ENCODE measurements around the gene CYTH1.

Gene CYTH1

DNA sequence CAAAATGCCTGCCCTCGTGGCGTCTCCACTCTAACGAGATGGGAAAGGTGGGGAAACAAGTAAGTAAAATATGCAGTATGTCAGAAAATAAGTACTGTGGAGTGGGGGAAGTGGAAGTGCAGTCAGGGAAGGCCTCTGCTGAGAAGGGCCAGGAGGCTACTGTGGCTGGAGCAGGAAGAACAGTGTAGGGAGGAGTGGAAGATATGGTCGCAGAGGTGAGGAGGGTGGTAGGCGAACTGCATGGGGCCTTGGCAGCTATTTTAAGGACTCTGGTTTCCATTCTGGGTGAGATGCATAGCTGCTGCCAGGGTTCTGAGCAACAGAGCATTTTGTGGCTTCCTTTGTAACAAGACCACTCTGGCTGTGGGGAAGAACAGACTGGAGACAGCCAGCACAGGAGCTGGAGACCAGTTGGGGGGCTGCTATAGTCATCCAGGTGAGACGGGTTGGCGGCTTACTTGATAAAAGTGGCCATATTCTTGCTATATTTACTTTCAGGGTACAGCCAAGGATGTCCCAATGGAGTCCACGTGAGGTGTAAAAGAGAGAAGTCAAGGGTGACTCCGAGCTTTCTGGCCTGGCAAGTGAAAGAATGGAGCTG, 42.6 kb downstream of the CYTH1 start:
- ATAC-seq (ENCODE audit: insufficient read depth, low read depth) (no peak), DNase-seq (no peak)
- Histone ChIP-seq H3K27ac (ENCODE audit: low read length) (no peak overlapping the region), H3K79me2 (ENCODE audit: insufficient read depth, low read length) (peaks cover 27% of the 10 kb centered on the region), H3K4me1 (ENCODE audit: insufficient read depth, low read length) (peaks cover 8% of the 10 kb centered on the region; the same call in 1 of the 2 replicates), H3K9ac (ENCODE audit: low read depth, low read length) (no peak overlapping the region), H3K9me3 (ENCODE audit: insufficient read depth, low read length, severe bottlenecking) (no peaks in the 10 kb centered on the region), H4K20me1 (ENCODE audit: insufficient read depth, low read length) (peaks cover 57% of the 10 kb centered on the region; the same call in 1 of the 2 replicates), H3K4me3 (ENCODE audit: low read depth in 1 of 2, low read length in 2 of 2) (no peak overlapping the region), H2AFZ (ENCODE audit: low read depth, low read length) (no peak overlapping the region), H3K36me3 (ENCODE audit: insufficient read depth, low read length) (no peaks in the 10 kb centered on the region), H3K27me3 (ENCODE audit: insufficient read depth, low read length, poor library complexity) (no peaks in the 10 kb centered on the region), H3K4me2 (ENCODE audit: insufficient read depth, low read length) (no peak overlapping the region)
- no peak for TF ChIP-seq EZH2 (IDR thresholded peaks at IDR 0.05; ENCODE audit: borderline replicate concordance, low read depth, low read length, severe bottlenecking)
- TF ChIP-seq, protein P1, sequence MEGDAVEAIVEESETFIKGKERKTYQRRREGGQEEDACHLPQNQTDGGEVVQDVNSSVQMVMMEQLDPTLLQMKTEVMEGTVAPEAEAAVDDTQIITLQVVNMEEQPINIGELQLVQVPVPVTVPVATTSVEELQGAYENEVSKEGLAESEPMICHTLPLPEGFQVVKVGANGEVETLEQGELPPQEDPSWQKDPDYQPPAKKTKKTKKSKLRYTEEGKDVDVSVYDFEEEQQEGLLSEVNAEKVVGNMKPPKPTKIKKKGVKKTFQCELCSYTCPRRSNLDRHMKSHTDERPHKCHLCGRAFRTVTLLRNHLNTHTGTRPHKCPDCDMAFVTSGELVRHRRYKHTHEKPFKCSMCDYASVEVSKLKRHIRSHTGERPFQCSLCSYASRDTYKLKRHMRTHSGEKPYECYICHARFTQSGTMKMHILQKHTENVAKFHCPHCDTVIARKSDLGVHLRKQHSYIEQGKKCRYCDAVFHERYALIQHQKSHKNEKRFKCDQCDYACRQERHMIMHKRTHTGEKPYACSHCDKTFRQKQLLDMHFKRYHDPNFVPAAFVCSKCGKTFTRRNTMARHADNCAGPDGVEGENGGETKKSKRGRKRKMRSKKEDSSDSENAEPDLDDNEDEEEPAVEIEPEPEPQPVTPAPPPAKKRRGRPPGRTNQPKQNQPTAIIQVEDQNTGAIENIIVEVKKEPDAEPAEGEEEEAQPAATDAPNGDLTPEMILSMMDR (IDR thresholded peaks at IDR 0.05; ENCODE audit: borderline replicate concordance, extremely low read depth, low read length, poor library complexity, severe bottlenecking) = no peak

DNA sequence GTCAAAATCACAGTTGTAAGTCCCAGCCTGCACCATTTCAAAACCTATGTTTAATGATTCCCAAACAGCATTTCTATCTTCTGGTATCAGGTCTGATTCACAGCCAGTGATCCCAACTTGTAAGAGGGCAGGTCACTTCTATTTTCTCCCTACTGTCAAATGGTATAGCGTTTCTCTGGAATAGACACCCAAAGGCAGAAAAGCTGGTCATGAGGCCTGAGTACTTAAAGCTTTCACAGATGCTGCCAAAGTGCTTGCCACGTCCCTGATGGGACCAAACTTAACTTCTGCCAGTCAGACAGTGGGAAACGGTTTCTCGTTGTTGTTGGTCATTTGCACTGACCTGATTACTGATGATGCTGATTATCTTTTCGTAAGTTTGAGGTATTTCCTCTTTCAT, 43.4 kb downstream of the CYTH1 start:
- no peak overlapping the region for H3K9ac ChIP-seq (ENCODE audit: low read depth, low read length)
- H3K79me2 ChIP-seq (ENCODE audit: insufficient read depth, low read length) = peaks cover 22% of the 10 kb centered on the region
- no peaks in the 10 kb centered on the region for H3K27me3 ChIP-seq (ENCODE audit: insufficient read depth, low read length, poor library complexity)
- no peaks in the 10 kb centered on the region for H3K36me3 ChIP-seq (ENCODE audit: insufficient read depth, low read length)
- H3K4me3 ChIP-seq (ENCODE audit: low read depth in 1 of 2, low read length in 2 of 2) = no peak overlapping the region
- no peaks in the 10 kb centered on the region for H3K9me3 ChIP-seq (ENCODE audit: insufficient read depth, low read length, severe bottlenecking)
- ATAC-seq (ENCODE audit: insufficient read depth, low read depth) = no peak
- no peak overlapping the region for H2AFZ ChIP-seq (ENCODE audit: low read depth, low read length)
- peaks cover 55% of the 10 kb centered on the region for H4K20me1 ChIP-seq (ENCODE audit: insufficient read depth, low read length)
- DNase-seq = no peak
- TF ChIP-seq, protein P1 (IDR thresholded peaks at IDR 0.05; ENCODE audit: borderline replicate concordance, extremely low read depth, low read length, poor library complexity, severe bottlenecking) = no peak
- TF ChIP-seq EZH2 (IDR thresholded peaks at IDR 0.05; ENCODE audit: borderline replicate concordance, low read depth, low read length, severe bottlenecking) = no peak
- peaks cover 8% of the 10 kb centered on the region; the same call in 1 of the 2 replicates for H3K4me1 ChIP-seq (ENCODE audit: insufficient read depth, low read length)
- H3K27ac ChIP-seq (ENCODE audit: low read length) = no peak overlapping the region
- no peak overlapping the region for H3K4me2 ChIP-seq (ENCODE audit: insufficient read depth, low read length)

DNA sequence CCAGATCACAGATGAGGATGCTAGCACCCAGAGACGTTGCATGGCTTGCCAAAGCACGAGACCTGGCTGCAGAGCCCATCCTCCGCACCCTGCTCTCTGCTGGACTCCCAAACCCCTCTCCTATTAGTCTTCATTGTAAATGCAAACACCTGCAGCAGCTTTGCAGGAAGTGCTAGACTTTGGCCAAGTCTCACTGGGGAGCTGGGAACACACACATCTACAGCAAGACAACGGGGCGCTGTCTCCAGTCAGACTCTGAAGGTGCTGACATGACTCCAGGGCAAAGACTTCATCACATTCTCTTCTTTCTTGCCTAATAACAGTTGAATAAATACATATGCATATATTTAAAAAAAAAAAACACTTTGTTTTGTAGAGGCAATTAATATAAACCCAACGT, 43.8 kb downstream of the CYTH1 start:
- DNase-seq (no peak), ATAC-seq (ENCODE audit: insufficient read depth, low read depth) (no peak)
- no peak for TF ChIP-seq EZH2 (IDR thresholded peaks at IDR 0.05; ENCODE audit: borderline replicate concordance, low read depth, low read length, severe bottlenecking)
- TF ChIP-seq, protein P1 (IDR thresholded peaks at IDR 0.05; ENCODE audit: borderline replicate concordance, extremely low read depth, low read length, poor library complexity, severe bottlenecking) = no peak
- Histone ChIP-seq H3K4me1 (ENCODE audit: insufficient read depth, low read length) (peaks cover 8% of the 10 kb centered on the region; the same call in 1 of the 2 replicates), H3K27ac (ENCODE audit: low read length) (no peak overlapping the region), H3K4me2 (ENCODE audit: insufficient read depth, low read length) (no peak overlapping the region), H2AFZ (ENCODE audit: low read depth, low read length) (no peak overlapping the region), H3K4me3 (ENCODE audit: low read depth in 1 of 2, low read length in 2 of 2) (no peak overlapping the region), H3K9ac (ENCODE audit: low read depth, low read length) (no peak overlapping the region), H3K27me3 (ENCODE audit: insufficient read depth, low read length, poor library complexity) (no peaks in the 10 kb centered on the region), H3K79me2 (ENCODE audit: insufficient read depth, low read length) (peaks cover 22% of the 10 kb centered on the region), H3K36me3 (ENCODE audit: insufficient read depth, low read length) (no peaks in the 10 kb centered on the region), H3K9me3 (ENCODE audit: insufficient read depth, low read length, severe bottlenecking) (no peaks in the 10 kb centered on the region), H4K20me1 (ENCODE audit: insufficient read depth, low read length) (peaks cover 59% of the 10 kb centered on the region)

All from DND-41 (cell line).